H1 (cell line): Measurements from ENCODE around the gene TMEM266. TPM values are rescaled to one million over a fixed set of nuclear protein-coding genes. Genes with fewer than 3 reads are reported as not detected.

ENCODE experiments used
- CTCF ChIA-PET: fragments of 300-600 bp; sonication (Branson Sonifier 250); formaldehyde crosslinking; loops from one replicate; lab custom pipeline; 2021; ENCODE audit not compliant: partially characterized antibody; lab: Charles Lee
- POLR2A ChIA-PET: fragments of 300-600 bp; sonication (Branson Sonifier 250); formaldehyde crosslinking; loops from one replicate; lab custom pipeline; 2021; ENCODE audit warnings: inconsistent platforms; ENCODE audit not compliant: partially characterized antibody; lab: Charles Lee
- DNase-seq, 2 experiments: peaks; one replicate each; pipeline versions ENCODE4 v3.0.0 to v3.0.0-alpha.2; 2010 to 2022; ENCODE audit warnings: low spot score in 2 of 2, low read depth in 1 of 2, mixed read lengths in 1 of 2
- FAIRE-seq: peaks from 2 replicates; lab custom pipeline; 2011; peaks lifted over from hg19 to GRCh38; lab: Jason Lieb, UNC
- H2AFZ ChIP-seq: 2 replicates; pipeline ENCODE4 v1.8.1; 2012; ENCODE audit warnings: low read length, inconsistent platforms
- H2AK5ac ChIP-seq: 2 replicates; pipeline ENCODE4 v1.6.1; 2013; ENCODE audit warnings: low read depth, low read length
- H2BK120ac ChIP-seq: replicated peaks from 2 replicates; pipeline ENCODE3; 2013; ENCODE audit warnings: low read depth, low read length, inconsistent platforms
- H2BK12ac ChIP-seq: 2 replicates; pipeline ENCODE4 v1.6.1; 2013; ENCODE audit warnings: low read depth, low read length
- H2BK15ac ChIP-seq: 2 replicates; pipeline ENCODE4 v1.6.1; 2013; ENCODE audit warnings: low read length
- H2BK20ac ChIP-seq: 2 replicates; pipeline ENCODE4 v1.6.1; 2013; ENCODE audit warnings: low read length
- H2BK5ac ChIP-seq: 2 replicates; pipeline ENCODE4 v1.6.1; 2013; ENCODE audit warnings: low read depth, low read length
- H3K14ac ChIP-seq: 2 replicates; pipeline ENCODE4 v1.6.1; 2013; ENCODE audit warnings: inconsistent platforms; ENCODE audit not compliant: insufficient read length
- H3K18ac ChIP-seq: 2 replicates; pipeline ENCODE4 v1.6.1; 2013; ENCODE audit warnings: low read length; ENCODE audit errors: extremely low read depth
- H3K23ac ChIP-seq: 2 replicates; pipeline ENCODE4 v1.6.1; 2013; ENCODE audit warnings: inconsistent platforms; ENCODE audit not compliant: insufficient read length
- H3K23me2 ChIP-seq: 2 replicates; pipeline ENCODE4 v1.6.1; 2013; ENCODE audit warnings: low read depth, low read length
- H3K27ac ChIP-seq: 2 replicates; pipeline ENCODE4 v1.6.1; 2011; ENCODE audit warnings: low read depth, low read length, inconsistent platforms
- H3K27me3 ChIP-seq, 4 experiments: replicated peaks in 1 of 4; 1 replicate in 1 of 4; 2 replicates in 3 of 4; pipeline versions ENCODE4 v1.6.1 to v1.8.1; 2011 to 2013; ENCODE audit warnings: low read length in 3 of 4, mild to moderate bottlenecking in 3 of 4, inconsistent platforms in 2 of 4, mixed read lengths in 2 of 4, moderate library complexity in 1 of 4; ENCODE audit not compliant: control insufficient read depth in 3 of 4, insufficient read depth in 3 of 4; ENCODE audit errors: extremely low read depth in 1 of 4
- H3K36me3 ChIP-seq, 4 experiments: 2 replicates each; pipeline versions ENCODE4 v1.6.1 to v1.8.1; 2011 to 2013; ENCODE audit warnings: mild to moderate bottlenecking in 4 of 4, low read length in 3 of 4, moderate library complexity in 2 of 4, control low read depth in 1 of 4, inconsistent platforms in 1 of 4; ENCODE audit not compliant: insufficient read depth in 4 of 4, control insufficient read depth in 2 of 4
- H3K4ac ChIP-seq: replicated peaks from 2 replicates; pipeline ENCODE3; 2013; ENCODE audit warnings: low read length, low read depth, mixed read lengths, inconsistent platforms; ENCODE audit not compliant: insufficient read length
- H3K4me1 ChIP-seq, 4 experiments: replicated peaks in 1 of 4; 1 replicate in 1 of 4; 2 replicates in 3 of 4; pipeline versions ENCODE4 v1.6.1 to v1.8.1; 2011 to 2013; ENCODE audit warnings: low read length in 3 of 4, inconsistent platforms in 2 of 4, mixed read lengths in 1 of 4; ENCODE audit not compliant: insufficient read depth in 4 of 4, control insufficient read depth in 3 of 4
- H3K4me2 ChIP-seq, 2 experiments: 2 replicates each; pipeline versions ENCODE4 v1.6.1 to v1.8.1; 2011 to 2013; ENCODE audit warnings: low read depth in 2 of 2, low read length in 2 of 2, control low read depth in 1 of 2, inconsistent platforms in 1 of 2, mild to moderate bottlenecking in 1 of 2; ENCODE audit not compliant: insufficient read depth in 1 of 2
- H3K4me3 ChIP-seq, 4 experiments: fragments of 200-600, 300-600 bp in 1 of 4; sonication (generic), shearing (Covaris generic), sonication (Bioruptor Twin) in 1 of 4; 2 replicates each; pipeline versions ENCODE4 v1.5.1 to v1.8.1; 2011 to 2016; ENCODE audit warnings: low read length in 4 of 4, low read depth in 3 of 4, control low read depth in 2 of 4, inconsistent platforms in 2 of 4, mild to moderate bottlenecking in 2 of 4, mixed read lengths in 1 of 4, moderate library complexity in 1 of 4; ENCODE audit not compliant: insufficient read depth in 2 of 4; ENCODE audit errors: extremely low read depth in 1 of 4
- H3K56ac ChIP-seq: replicated peaks from 2 replicates; pipeline ENCODE3; 2013; ENCODE audit warnings: low read depth, mild to moderate bottlenecking, mixed read lengths, low read length, inconsistent platforms; ENCODE audit not compliant: insufficient read length
- H3K79me1 ChIP-seq: 2 replicates; pipeline ENCODE4 v1.6.1; 2013; ENCODE audit warnings: low read depth, low read length, control low read depth
- H3K79me2 ChIP-seq, 2 experiments: 2 replicates each; pipeline versions ENCODE4 v1.6.1 to v1.8.1; 2012 to 2013; ENCODE audit warnings: low read length in 2 of 2, mild to moderate bottlenecking in 2 of 2, inconsistent platforms in 1 of 2; ENCODE audit not compliant: insufficient read depth in 2 of 2, control insufficient read depth in 1 of 2
- H3K9ac ChIP-seq, 4 experiments: replicated peaks in 1 of 4; 1 replicate in 1 of 4; 2 replicates in 3 of 4; pipeline versions ENCODE4 v1.6.1 to v1.8.1; 2011 to 2013; ENCODE audit warnings: low read depth in 3 of 4, low read length in 3 of 4, control low read depth in 2 of 4, mild to moderate bottlenecking in 2 of 4, moderate library complexity in 2 of 4, inconsistent platforms in 1 of 4; ENCODE audit errors: extremely low read depth in 1 of 4
- H3K9me3 ChIP-seq, 2 experiments: 2 replicates each; pipeline versions ENCODE4 v1.6.1 to v1.8.1; 2012 to 2013; ENCODE audit warnings: mild to moderate bottlenecking in 2 of 2, moderate library complexity in 2 of 2, control low read depth in 1 of 2, inconsistent platforms in 1 of 2, low read depth in 1 of 2, low read length in 1 of 2, mixed read lengths in 1 of 2; ENCODE audit not compliant: insufficient read depth in 2 of 2
- H4K20me1 ChIP-seq, 2 experiments: replicated peaks in 1 of 2; 2 replicates each; pipeline versions ENCODE3 to v1.8.1; 2011 to 2013; ENCODE audit warnings: inconsistent platforms in 2 of 2, low read length in 2 of 2, mild to moderate bottlenecking in 1 of 2; ENCODE audit not compliant: insufficient read depth in 2 of 2, control insufficient read depth in 1 of 2
- H4K5ac ChIP-seq: 2 replicates; pipeline ENCODE4 v1.6.1; 2013; ENCODE audit warnings: low read length, low read depth, mixed read lengths, inconsistent platforms; ENCODE audit not compliant: insufficient read length
- H4K8ac ChIP-seq: 2 replicates; pipeline ENCODE4 v1.8.0; 2013; ENCODE audit warnings: mild to moderate bottlenecking, moderate library complexity, low read length, inconsistent platforms; ENCODE audit not compliant: insufficient read depth; ENCODE audit errors: extremely low read depth
- H4K91ac ChIP-seq: replicated peaks from 2 replicates; pipeline ENCODE3; 2013; ENCODE audit warnings: low read length, mixed read lengths, inconsistent platforms; ENCODE audit not compliant: insufficient read length
- CBX8 ChIP-seq: fragments of 300-800, 300-1000 bp; sonication (generic); IDR thresholded peaks from 2 replicates; pipeline ENCODE4 v1.7.1; 2016; ENCODE audit warnings: low read depth, low read length, borderline replicate concordance
- TAF7 ChIP-seq: optimal IDR thresholded peaks from 2 replicates; pipeline ENCODE3; 2011; ENCODE audit warnings: low read depth, mild to moderate bottlenecking, inconsistent platforms, low read length, moderate library complexity, borderline replicate concordance
- WGBS, 2 experiments: shearing (Covaris generic) in 1 of 2; methylation state at CpG; one replicate each; pipeline versions ENCODE4 v1.1.6 to v1.1.7; 2013 to 2015; ENCODE audit warnings: low lambda C conversion rate in 2 of 2, mixed read lengths in 2 of 2, inconsistent platforms in 1 of 2, low coverage in 1 of 2, missing lambda C conversion rate in 1 of 2; ENCODE audit not compliant: insufficient replicate concordance in 2 of 2, insufficient coverage in 1 of 2, insufficient read length in 1 of 2; ENCODE audit errors: extremely low coverage in 1 of 2, missing lambda C conversion rate in 1 of 2; 5-methylcytosine and 5-hydroxymethylcytosine counted together
- polyA plus RNA-seq, 7 experiments: library from polyadenylated mRNA; depleted of rRNA in 3 of 7; stranded (reverse) in 5 of 7; unstranded in 2 of 7; fragments of >200 nt in 5 of 7; fragments of 200-250 nt in 2 of 7; gene quantifications; 1 replicate in 5 of 7; 2 replicates in 1 of 7; 4 replicates in 1 of 7; pipeline versions ENCODE4 v1.2.1 to v1.2.3, GENCODE V29; 2011 to 2013; ENCODE audit warnings: missing spikeins in 2 of 7, mixed read lengths in 2 of 7
- total RNA-seq: library from RNA; stranded (reverse); fragmentation: NEBNext Ultra II Directional; extraction: Animal tissue kit (Norgen Biotek cat#: 25700); gene quantifications from 2 replicates; pipeline ENCODE4 v1.2.1, GENCODE V29; 2021

TMEM266 gene
- total and polyA plus RNA-seq, 2 of the 8 experiments (the other 6 are each of a cell fraction or from before 2014, with no cell fraction given), result 2.6 TPM

- no peaks in the 10 kb centered on the region for H3K79me2 ChIP-seq
- no peak overlapping the region for H2AK5ac ChIP-seq
- no peak for TF ChIP-seq TAF7
- no peak for TF ChIP-seq CBX8
- no peak overlapping the region for H2BK120ac ChIP-seq
- H3K14ac ChIP-seq, result no peak overlapping the region
- no peaks in the 10 kb centered on the region for H3K23me2 ChIP-seq
- no peak overlapping the region for H4K8ac ChIP-seq
- FAIRE-seq (no peak), DNase-seq (no peak)
- no peak overlapping the region for H3K4ac ChIP-seq
- no peak overlapping the region for H3K4me3 ChIP-seq
- no peak overlapping the region for H3K27ac ChIP-seq
- no peaks in the 10 kb centered on the region for H3K9me3 ChIP-seq
- H3K79me1 ChIP-seq, result no peaks in the 10 kb centered on the region
- no peak overlapping the region for H3K18ac ChIP-seq
- no peak overlapping the region for H3K9ac ChIP-seq
- H3K56ac ChIP-seq, result no peak overlapping the region
- no peaks in the 10 kb centered on the region for H3K4me1 ChIP-seq
- ChIA-PET POLR2A (interaction anchor here (0.8 kb wide), 1 partner anchor 121 kb away, joined by 4 read pairs; no protein-coding TSS in a partner anchor), CTCF (interaction anchor here (0.8 kb wide), 1 partner anchor 12 kb away, joined by 3 read pairs; no protein-coding TSS in a partner anchor)
- peaks cover 0 to 4% (median 0%) of the 10 kb centered on the region in 4 experiments; a peak in 2 of 8 replicates for H3K36me3 ChIP-seq
- H3K27me3 ChIP-seq, result no peaks in the 10 kb centered on the region
- H4K91ac ChIP-seq, result no peak overlapping the region
- H2BK20ac ChIP-seq, result no peak overlapping the region
- no peak overlapping the region for H3K4me2 ChIP-seq
- H4K5ac ChIP-seq, result no peak overlapping the region
- H2BK12ac ChIP-seq, result no peak overlapping the region
- H2BK5ac ChIP-seq, result no peak overlapping the region
- no peak overlapping the region for H3K23ac ChIP-seq
- H2BK15ac ChIP-seq, result no peak overlapping the region
- H2AFZ ChIP-seq, result no peak overlapping the region
- peaks cover 3% of the 10 kb centered on the region in 2 experiments for H4K20me1 ChIP-seq
- 82% methylated on average over 2 of the region's 2 CpGs; no CpG with 5 or more reads in 1 of the 2 experiments for WGBS, 2 experiments
Measured at GRCh38 chr15:76208786-76209424, 149.1 kb downstream of the TMEM266 start.
